ENCODE data around the gene DNAJC25.
"Not testable (repeated sequence)": the region's sequence is repeated elsewhere in the genome, so short reads cannot be mapped to it uniquely, and the experiment has no call there.

DNAJC25 gene

GRCh38 chr9:111668026-111668573 is 37.0 kb downstream of the DNAJC25 start:
- DNase-seq (ENCODE audit: low spot score): no peak

- not testable (repeated sequence) for DNase-seq (ENCODE audit: low spot score)
Measured at GRCh38 chr9:111668601-111669000, 37.5 kb downstream of the DNAJC25 start.

DNA sequence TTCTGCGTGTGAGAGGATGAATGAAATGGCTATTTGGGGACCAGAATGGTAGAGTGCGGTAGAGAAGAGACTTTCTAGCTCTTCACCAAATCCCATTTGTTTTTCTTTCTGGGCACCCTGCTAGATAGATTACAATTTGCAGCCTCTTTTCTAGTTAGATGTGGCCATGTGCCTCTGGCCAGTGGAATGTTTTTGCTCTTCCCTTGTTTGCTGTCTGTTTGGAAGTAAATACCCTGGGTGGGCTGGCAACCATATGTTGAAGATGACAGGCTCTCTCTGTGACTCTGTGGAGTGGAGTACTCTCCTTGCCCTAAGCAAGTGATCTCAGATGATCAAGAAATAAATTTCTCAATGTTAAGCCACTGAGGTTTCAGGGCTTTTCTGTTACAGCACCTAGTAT is 43.2 kb downstream of the DNAJC25 start:
- DNase-seq (ENCODE audit: low spot score): no peak

DNA sequence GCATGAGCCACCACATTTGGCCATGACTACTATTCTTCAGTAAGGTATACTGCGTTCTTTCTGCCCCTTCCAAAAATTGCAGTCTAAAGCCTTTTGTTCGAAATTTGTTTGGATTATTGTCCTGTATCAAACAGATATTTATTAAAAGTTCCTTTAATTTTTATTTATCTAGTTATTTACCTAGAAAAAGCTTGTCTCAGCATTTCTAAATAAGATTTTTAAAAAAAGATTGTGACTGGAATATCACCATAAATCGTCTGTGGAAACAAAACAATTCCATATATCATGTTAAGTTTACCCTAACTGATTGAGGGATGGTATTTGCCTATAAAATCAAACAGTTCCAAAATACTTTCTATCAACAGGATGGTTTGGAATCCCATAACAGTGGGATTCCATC is 45.0 kb downstream of the DNAJC25 start:
- no peak for DNase-seq (ENCODE audit: low spot score)

DNA sequence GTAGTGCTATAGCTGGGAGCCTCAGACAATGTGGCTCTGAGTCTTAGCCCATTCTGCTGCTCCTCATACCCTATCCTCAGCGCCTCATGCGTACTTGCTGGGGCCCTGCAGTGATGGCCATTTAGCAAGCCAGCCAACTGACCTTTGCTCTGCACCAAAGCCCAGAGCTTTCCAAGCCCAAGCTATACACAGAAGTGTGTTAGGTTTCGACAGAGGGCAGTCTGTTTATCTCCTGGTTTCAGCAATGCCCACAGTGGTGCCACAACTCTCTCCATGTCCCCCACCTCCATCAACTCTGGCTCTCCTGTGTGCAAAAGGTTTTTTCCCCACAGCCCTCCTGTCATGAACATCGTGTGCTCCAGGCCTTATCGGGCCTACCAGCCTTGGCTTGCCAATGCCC is 47.2 kb downstream of the DNAJC25 start:
- DNase-seq (ENCODE audit: low spot score): no peak

GRCh38 chr9:111679199-111679598 is 48.1 kb downstream of the DNAJC25 start:
- DNase-seq (ENCODE audit: low spot score): no peak

- DNase-seq (ENCODE audit: low spot score): no peak
Measured at GRCh38 chr9:111683392-111683791, 52.3 kb downstream of the DNAJC25 start.

DNA sequence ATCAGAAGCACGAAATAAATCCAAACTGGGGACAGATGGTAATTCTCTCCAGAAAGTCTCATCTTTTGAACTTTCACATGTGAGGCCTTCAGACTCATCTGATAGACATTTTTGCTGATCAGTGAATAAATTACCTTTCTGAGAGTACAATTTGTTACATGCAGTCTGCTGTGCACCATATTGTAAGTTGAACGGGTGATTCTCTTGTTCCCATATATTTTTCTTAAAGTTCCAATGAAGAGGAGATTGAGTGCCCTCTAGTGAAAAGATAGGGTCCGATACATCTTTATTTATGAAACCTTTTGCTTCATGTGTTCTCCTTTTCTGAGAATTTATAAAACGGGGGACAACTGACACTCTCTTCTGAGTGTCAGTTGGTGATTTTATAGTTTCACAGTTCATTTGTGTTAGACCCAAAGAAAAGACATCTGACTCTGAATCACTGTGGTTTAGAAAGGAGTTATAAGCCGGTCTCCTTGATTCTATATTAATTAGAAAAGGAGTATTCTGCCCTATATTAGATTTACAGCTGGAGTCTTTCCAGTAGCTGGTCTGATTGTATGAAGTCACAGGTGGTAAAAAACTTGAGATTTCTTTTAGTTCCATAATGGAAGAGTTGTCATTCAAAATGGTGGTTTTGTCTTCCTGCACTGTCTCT is 60.7 kb downstream of the DNAJC25 start:
- DNase-seq (ENCODE audit: low spot score): no peak

GRCh38 chr9:111696796-111697195 is 65.7 kb downstream of the DNAJC25 start:
- no peak for DNase-seq (ENCODE audit: low spot score)

DNA sequence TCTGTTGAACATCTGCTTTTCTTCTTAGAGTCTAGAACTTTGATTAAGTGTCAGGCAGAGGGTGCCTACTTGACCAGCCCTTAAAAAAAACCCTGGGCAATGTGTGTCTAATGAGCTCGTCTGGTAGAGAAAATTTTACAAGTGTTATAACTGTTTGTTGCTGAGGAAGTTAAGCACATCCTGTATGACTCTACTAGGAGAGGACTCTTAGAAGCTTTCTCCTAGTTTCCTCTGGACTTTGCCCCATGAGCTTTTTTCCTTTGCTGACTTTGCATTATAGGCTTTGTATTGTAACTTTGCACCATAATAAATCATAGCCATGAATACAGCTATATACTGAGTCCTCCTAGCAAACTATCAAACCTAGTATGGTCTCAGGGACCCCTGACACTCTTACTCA is 69.6 kb downstream of the DNAJC25 start:
- no peak for DNase-seq (ENCODE audit: low spot score)
